Measurements from ENCODE around the gene F2R.
"Not testable (repeated sequence)": the region's sequence is repeated elsewhere in the genome, so short reads cannot be mapped to it uniquely, and the experiment has no call there.

Gene F2R

GRCh38 chr5:76754668-76755078, 38.7 kb downstream of the F2R start:
- Histone ChIP-seq H3K4me3 (ENCODE audit: low read depth, low read length) (no peak overlapping the region), H3K27me3 (ENCODE audit: insufficient read depth, low read depth, severe bottlenecking) (no peaks in the 10 kb centered on the region), H3K36me3 (no peaks in the 10 kb centered on the region), H3K9me3 (ENCODE audit: severe bottlenecking) (no peaks in the 10 kb centered on the region), H3K27ac (no peak overlapping the region)
- no peak for DNase-seq
- TF ChIP-seq, protein P1, sequence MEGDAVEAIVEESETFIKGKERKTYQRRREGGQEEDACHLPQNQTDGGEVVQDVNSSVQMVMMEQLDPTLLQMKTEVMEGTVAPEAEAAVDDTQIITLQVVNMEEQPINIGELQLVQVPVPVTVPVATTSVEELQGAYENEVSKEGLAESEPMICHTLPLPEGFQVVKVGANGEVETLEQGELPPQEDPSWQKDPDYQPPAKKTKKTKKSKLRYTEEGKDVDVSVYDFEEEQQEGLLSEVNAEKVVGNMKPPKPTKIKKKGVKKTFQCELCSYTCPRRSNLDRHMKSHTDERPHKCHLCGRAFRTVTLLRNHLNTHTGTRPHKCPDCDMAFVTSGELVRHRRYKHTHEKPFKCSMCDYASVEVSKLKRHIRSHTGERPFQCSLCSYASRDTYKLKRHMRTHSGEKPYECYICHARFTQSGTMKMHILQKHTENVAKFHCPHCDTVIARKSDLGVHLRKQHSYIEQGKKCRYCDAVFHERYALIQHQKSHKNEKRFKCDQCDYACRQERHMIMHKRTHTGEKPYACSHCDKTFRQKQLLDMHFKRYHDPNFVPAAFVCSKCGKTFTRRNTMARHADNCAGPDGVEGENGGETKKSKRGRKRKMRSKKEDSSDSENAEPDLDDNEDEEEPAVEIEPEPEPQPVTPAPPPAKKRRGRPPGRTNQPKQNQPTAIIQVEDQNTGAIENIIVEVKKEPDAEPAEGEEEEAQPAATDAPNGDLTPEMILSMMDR (IDR thresholded peaks at IDR 0.05; ENCODE audit: low read depth, low read length), result no peak

- DNase-seq, result no peak
- TF ChIP-seq, protein P1 (IDR thresholded peaks at IDR 0.05; ENCODE audit: low read depth, low read length), result no peak
- Histone ChIP-seq H3K4me3 (ENCODE audit: low read depth, low read length) (no peak overlapping the region), H3K27me3 (ENCODE audit: insufficient read depth, low read depth, severe bottlenecking) (no peaks in the 10 kb centered on the region), H3K9me3 (ENCODE audit: severe bottlenecking) (no peaks in the 10 kb centered on the region), H3K27ac (no peak overlapping the region), H3K36me3 (no peaks in the 10 kb centered on the region)
Observed at GRCh38 chr5:76755779-76756637, 40.1 kb downstream of the F2R start.

GRCh38 chr5:76757049-76757448, 41.1 kb downstream of the F2R start:
- Histone ChIP-seq H3K9me3 (ENCODE audit: severe bottlenecking) (no peaks in the 10 kb centered on the region), H3K27me3 (ENCODE audit: insufficient read depth, low read depth, severe bottlenecking) (no peaks in the 10 kb centered on the region), H3K36me3 (no peaks in the 10 kb centered on the region), H3K4me3 (ENCODE audit: low read depth, low read length) (no peak overlapping the region), H3K27ac (no peak overlapping the region)
- no peak for DNase-seq
- TF ChIP-seq, protein P1 (IDR thresholded peaks at IDR 0.05; ENCODE audit: low read depth, low read length), result no peak

DNA sequence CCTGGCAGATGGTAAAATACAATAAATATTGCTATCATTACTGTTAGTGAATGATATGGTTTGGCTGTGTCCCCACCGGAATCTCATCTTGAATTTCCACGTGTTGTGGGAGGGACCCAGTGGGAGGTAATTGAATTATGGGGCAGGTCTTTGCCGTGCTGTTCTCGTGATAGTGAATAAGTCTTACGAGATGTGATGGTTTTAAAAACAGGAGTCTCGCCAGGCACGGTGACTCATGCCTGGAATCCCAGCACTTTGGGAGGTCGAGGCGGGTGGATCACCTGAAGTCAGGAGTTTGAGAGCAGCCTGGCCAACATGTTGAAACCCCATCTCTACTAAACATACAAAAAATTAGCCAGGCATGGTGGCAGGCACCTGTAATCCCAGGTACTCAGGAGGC, 45.2 kb downstream of the F2R start:
- not testable (repeated sequence) for H3K27me3 ChIP-seq (ENCODE audit: insufficient read depth, low read depth, severe bottlenecking); H3K4me3 ChIP-seq (ENCODE audit: low read depth, low read length); H3K36me3 ChIP-seq; H3K9me3 ChIP-seq (ENCODE audit: severe bottlenecking); DNase-seq; H3K27ac ChIP-seq

GRCh38 chr5:76762484-76762883, 46.6 kb downstream of the F2R start:
- no peak for DNase-seq
- Histone ChIP-seq H3K36me3 (no peaks in the 10 kb centered on the region), H3K27ac (no peak overlapping the region), H3K4me3 (ENCODE audit: low read depth, low read length) (no peak overlapping the region), H3K9me3 (ENCODE audit: severe bottlenecking) (no peaks in the 10 kb centered on the region), H3K27me3 (ENCODE audit: insufficient read depth, low read depth, severe bottlenecking) (no peaks in the 10 kb centered on the region)
- TF ChIP-seq, protein P1 (IDR thresholded peaks at IDR 0.05; ENCODE audit: low read depth, low read length), result no peak

GRCh38 chr5:76763136-76763535, 47.2 kb downstream of the F2R start:
- Histone ChIP-seq H3K36me3 (no peaks in the 10 kb centered on the region), H3K27me3 (ENCODE audit: insufficient read depth, low read depth, severe bottlenecking) (no peaks in the 10 kb centered on the region), H3K9me3 (ENCODE audit: severe bottlenecking) (no peaks in the 10 kb centered on the region), H3K4me3 (ENCODE audit: low read depth, low read length) (no peak overlapping the region), H3K27ac (no peak overlapping the region)
- DNase-seq, result no peak
- TF ChIP-seq, protein P1 (IDR thresholded peaks at IDR 0.05; ENCODE audit: low read depth, low read length), result no peak
